ENCODE results near the gene ADCY1.

ADCY1 gene

DNA sequence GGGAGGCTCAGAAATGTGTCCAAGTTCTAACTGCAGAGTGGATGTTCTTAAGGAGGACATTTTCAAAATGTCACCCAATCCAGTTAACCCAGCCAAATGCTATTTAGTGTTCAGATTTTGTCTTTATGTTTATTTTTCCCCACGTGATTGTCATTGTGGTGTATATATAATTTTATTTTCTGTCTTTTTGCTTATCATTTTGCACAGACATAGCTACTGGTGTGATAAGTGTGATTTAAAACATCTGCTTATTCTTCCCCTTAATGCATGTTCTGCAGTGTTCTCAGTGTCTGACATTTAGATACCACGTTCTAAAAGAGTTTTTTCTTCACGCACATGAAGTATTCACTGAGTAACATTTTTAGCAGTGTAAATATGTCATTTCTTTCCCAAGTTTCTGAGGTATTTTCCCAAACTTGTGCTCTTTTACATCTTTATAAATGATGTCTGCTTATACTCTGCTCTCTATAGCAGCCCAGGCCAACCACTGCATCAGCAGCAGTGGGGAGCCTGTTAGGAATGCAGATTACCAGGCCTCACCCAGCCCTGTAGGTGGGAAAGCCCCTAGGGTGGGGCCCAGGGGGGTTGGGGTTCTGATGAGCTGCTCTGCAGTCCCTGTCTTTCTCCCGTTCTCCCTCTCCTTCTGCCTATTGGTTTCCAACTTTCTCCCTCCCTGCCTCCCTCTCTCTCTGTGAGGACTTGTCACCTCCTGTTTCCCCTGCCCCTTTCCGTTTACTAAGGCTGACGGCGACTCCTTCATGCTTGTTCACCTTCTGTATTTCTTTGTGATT, 20.8 kb downstream of the ADCY1 start:
- DNase-seq, result no peak

DNA sequence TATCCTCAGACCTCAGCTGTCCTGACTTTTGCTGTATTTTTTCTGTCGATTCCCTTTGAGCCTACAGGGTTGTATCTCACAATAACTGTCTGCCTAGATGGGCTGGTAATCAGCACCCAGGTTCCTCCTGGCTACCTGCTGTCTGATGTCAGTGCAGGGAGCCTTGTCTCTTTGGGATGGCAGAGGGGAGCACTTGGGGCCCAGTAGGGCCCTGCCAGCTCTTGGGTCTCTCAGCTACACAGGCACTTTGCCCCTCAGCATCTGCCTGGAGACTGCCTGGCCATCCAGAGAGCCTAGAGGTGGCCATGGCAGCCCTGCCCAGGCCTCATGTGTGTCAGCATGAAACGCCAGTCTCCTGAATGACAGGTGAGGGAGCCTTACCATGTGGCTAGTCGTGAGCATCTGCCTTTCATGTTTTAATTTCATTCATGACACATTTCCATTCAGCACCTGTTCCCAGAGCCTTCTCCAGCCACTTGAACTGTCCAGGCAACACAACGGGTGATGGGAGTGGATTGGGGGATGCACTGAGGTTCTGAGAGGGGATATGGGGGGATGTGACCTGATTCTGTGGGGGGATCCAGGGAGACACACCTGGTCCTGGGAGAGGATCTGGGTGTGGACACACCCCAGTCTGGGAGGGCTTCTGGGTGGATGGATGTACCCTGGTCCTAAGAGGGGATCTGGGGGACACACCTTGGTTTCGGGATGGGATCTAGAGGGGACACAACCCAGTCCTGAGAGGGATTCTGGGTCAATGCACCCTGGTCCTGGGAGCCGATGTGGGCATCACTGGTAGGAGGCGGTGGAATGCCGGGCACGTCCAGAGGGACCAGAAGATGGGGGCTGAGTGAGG, 21.9 kb downstream of the ADCY1 start:
- no peak for DNase-seq

DNA sequence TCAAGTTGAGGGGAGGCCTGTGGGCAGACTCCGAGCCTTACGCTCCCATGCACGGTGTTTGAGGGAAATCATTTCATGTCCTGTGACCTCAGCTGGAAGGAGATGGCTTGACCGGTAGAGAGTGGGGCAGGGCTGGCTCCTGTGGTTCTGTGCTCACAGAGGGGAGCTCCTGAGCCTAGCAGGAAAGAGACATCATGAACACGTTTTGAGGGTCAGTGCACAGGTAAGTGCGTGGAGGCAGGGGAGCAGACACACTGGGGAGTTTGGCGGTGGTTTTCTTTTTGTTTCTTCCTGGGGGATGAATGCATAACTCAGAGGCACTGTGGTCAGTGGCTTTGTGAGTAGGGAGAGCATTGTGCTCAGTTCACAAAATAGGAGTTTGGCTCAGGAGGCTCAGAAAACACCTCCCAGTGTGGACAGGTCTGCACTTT, 22.5 kb downstream of the ADCY1 start:
- DNase-seq, result no peak

DNA sequence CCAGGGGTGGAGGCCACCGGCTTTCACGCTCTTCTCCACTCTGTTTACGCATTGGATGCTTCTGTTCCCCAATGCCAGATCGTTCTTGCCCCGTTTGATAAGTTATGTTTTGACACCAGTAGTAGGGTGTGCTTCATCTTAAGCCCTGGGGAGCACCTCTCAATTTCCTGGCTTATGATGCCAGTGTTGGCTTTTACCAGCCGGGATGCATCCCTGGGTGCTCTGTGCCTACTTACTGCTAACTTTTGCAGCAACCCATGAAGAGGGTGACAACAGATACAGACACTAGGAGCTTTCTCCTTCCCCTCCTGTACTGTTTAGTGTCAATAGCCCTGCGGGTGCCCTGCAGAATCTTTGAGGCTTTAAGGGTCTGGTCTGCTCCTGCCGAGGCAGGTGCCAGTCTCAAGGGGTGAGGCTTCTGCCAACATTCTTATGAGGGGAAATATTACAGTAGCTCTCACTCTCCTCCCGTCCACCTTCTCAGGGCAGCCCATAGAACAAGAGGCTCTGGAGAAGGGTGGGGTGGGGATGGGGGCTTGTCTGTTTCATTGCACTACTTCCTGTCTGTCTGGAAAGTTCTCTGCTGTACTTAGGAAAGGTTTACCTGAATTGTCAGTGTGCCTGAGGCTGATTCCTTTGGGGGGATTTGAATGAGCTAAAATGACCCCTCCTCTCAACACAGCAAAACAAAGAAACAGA, 23.3 kb downstream of the ADCY1 start:
- no peak for DNase-seq

DNA sequence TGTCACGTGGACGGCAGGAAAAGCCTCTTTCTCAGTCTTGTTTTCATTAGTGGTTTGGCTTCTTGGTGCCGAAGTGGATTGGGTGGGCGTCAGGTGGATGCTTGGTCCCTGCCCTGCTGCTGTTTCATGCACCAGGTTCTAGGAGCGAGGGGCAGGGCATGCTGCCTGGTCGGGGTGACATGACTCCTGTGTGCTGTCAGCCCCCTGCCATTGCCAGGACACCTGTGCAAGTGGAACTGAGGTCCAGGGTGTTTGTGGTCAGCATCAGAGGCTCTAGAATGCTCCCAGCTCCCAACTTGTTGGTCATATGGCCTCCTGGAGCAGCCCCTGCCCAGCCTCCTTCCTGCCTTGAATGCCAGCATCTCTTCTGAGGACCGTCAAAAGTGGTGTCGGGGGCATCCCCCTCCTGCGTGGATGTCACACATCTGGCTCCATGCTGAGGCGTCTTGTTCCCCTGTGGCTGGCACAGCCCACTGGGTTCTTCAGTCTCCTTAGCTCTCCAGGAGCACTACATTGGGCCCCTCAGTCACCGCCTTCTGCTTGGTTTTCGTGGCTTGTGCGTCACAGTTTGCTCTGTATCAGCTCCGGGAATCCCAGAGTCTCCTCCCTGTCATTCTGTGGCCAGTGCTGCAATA, 24.8 kb downstream of the ADCY1 start:
- DNase-seq, result no peak

DNA sequence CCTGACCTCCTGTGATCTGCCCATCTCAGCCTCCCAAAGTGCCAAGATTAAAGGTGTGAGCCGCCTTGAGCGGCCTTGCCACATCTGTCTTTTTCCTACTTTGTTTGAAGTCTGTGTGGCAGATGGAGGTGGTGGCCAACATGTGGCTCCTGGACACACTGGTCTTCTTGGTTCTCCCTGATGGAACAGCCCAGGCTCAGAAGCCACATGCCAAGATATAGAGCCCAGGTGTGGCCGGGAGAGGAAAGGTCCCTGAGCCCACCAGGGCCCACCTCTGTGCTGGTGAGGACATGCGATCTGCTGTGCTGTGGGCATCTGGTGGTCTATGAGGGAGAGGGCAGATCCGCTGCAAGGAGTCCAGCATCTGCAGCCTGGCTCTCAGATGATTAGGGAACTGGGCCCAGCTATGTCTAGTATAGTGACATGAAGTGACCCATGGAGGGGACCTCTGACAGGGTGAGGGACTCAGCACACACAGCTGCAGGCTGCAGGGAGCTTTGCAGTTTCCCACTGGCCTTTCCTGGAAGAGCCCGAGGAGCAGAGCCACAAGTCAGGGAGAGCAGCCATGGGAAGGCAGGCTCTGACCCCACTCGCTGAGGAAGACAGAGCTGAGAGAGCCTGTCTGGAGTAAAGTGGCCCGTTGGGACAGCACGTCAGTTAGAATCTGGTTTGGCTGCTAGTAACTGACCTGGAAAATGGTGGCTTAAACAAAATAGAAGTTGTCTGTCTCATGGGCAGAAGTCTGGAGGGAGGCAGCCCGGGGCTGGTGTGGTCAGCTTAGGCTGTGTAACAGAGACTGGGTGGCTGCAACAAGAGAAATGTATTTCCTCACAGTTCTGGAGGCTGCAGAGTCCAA, 25.9 kb downstream of the ADCY1 start:
- DNase-seq, result no peak

DNA sequence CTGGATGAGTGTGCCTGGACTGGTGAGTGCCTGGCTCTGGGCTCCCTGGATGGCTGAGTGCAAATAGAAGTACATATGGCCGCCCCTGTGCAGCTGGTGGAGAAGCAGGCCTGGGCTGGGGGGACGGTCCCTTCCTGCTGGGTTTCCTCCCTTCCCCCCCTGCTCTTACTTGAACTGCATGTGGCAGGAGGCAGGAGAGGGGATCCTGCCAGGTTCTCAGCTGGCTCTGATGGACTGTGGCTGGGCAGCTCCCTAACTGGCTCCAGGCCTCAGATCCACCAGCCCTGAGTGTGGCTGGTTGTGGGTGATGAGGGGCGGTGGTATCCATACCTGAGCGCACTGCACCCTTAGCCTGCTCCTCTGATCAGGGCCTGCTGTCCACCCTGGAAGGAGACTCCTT, 26.9 kb downstream of the ADCY1 start:
- no peak for DNase-seq

DNA sequence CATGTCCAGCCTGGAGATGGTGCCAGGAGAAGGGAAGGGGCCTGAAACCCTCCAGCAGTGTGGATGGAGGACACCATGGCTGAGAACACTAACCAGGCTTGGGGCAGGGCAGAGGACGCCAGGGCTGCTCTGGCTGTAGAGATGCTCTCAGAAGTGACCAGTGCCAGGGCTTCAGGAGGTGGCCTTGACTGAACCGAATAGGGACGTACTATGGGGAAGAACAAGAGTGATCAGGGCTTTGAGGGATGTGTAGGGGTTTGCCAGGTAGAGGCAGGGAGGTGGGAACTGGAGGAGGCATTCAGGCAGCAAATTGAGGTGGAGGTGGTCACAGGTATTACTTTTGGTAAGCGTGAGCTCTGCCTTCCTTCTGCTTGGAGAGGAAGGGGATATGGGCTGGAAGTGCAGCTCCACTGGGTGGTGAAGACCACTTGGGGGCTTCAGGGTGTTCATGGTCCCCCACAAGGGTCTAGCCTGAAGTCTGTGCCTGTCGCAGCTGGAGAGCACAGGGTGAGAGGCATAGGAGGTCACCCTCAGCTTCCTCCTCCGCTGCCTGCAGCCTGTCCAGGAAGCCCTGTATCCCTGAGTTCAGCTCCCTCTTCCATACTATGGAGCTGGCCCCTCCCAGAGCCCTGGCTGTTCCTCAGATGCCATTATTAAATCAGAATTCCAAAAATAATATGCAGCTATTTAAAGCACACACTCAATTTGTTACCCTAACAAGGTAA, 27.8 kb downstream of the ADCY1 start:
- DNase-seq, result no peak

DNA sequence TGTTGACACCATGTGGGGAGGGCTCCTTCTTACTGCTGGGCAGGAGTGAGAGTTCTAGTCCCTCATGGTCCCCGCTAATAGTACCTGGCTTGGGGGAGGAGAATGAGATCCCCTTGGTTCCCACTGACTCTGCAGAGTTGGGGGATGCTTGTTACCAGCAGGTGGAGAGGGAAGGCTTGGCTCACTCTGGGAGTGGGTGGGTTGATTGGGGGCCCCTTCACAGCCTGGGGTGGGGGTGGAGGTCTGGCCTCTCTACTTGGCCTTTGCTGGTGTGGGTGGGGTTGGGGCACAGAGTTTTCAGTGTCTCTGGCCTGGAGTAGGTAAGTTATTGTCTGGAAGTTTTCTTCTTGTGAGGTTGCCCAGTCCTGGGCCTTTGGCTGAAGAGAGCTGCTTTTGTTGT, 31.9 kb downstream of the ADCY1 start:
- no peak for DNase-seq

DNA sequence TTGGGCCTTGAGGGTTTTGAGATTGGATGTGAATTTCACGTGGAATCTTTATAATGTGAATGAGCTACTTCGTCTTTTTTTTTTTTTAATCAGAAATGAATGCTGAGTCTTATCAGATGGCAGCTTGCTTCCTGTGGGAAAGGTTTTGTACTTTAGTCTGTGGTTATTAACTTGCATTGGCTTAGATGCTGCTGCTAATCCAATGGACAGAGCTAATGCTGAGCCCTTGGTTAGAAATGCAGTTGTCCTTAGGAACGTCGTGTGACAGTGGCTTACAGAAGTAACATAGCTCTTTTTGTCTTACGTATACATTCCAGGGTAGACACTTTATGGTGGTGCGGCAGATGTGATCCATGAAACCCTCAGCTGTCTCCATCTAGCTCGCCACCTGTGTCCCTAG, 32.8 kb downstream of the ADCY1 start:
- DNase-seq, result no peak

DNA sequence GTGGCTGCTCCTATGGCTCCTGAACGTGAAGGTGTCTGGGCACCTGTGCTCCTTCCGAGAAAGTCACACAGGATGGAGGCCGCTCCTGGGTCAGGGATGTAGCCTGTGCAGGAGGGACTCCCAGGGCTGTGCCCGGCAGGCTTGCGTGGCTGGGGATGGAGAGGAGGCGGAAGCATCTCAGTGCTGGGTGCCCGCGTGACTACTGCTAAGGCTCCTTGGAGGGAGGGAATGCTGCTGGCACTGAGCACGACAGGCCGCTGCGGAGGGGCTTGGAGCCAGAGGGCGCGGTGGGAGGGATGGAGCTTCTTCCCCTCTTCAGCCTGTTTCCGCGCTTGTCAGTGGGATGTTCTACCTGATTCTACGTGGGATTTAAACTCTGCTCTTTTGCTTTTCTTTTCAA, 35.0 kb downstream of the ADCY1 start:
- no peak for DNase-seq

DNA sequence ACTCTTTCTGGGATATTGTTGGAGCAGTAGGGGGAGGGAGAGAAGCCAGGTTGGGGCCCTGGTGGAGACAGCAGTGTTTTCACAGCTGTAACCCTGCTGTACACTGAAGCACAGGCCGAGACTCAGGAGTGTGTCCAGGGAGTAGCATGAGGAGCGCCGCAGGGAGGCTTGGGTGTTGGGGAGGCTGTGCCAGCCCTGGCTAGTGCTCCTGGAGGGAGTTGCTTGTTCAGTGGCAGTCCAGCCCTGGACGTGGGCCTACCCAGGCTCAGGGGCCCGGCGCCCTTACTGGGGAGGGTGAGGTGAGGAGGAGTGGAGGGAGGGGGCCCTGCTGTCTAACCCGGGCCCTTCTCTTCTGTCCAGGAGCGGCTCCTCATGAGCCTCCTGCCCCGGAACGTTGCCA, 35.9 kb downstream of the ADCY1 start:
- DNase-seq, result no peak

DNA sequence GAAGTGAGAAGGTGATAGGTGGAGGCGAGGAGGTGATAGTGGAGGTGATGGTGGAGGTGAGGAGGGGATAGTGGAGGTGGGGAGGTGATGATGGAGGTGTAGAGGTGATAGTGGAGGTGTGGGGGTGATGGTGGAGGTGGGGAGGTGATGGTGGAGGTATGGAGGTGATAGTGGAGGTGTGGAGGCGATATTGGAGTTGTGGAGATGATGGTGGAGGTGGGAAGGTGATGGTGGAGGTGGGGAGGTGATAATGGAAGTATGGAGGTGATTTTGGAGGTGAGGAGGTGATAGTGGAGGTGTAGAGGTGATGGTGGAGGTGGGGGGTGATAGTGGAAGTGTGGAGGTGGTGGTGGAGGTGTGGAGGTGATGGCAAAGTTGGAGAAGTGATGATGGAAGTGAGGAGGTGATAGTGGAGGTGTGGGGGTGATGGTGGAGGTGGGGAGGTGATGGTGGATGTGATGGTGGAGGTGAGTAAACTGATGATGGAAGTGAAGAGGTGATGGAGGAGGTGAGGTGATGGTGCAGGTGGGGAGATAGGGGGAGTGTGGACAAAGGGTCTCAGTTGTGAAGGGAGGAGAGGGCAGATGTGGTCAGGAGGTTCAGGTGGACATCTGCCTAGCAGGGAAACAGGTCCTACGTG, 36.6 kb downstream of the ADCY1 start:
- no peak for DNase-seq

DNA sequence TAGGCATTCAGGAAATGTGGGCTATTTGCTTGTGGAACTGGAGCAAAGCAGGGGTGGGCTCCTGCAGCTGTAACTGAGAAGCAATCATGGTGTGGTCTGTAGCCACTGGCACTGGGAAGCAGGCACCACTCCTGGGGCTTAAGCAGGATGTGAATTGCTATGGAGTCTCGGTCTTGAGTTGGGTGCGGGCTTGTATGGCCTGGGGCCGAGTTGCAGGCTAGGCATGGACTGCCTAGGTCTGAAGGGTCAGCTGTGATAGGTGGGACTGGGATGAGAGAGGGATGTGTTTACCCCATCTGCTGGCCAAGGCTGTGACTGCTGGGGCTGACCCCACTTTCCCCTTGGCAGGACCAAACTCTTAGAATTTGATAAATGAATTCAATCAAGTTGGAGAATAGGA, 43.0 kb downstream of the ADCY1 start:
- DNase-seq, result no peak

DNA sequence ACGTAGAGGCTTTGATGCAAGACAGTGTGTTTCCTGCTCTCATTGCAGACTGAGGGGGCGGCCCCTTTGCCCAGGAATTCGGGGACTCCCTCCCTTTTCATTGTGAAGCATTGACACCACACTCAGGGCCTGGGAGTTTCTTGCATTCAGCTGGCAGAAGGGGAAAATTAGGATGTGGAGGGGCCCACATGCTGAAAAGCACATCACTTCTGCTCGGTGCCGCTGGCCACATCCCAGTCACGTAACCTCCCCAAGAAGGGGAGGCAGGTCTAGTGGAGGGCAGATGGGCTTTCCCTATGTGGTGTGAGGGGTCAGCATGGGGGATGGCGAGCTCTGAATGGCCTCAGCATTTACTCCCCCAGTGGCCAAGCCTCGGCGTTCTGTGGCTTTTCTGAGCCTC, 47.9 kb downstream of the ADCY1 start:
- DNase-seq, result no peak

DNA sequence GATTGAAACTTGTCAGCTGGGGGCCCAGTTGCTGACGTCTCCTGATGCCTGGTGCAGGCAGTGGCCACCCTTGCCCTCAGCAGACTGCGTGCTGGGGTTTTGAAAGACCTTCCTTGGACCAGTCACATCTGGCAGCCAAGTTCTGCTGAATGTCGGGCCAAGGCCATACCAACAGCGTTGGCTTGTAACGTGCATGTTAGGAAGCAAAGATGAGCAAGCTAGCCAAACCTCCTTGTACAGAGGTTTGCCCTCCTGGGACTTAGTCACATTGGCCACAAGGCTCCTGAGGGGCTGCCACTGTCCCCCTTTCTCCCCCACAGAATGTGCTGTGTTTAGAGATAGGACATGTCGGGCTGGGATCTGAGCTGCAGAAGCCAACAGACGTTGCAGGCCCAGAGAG, 49.0 kb downstream of the ADCY1 start:
- no peak for DNase-seq

DNA sequence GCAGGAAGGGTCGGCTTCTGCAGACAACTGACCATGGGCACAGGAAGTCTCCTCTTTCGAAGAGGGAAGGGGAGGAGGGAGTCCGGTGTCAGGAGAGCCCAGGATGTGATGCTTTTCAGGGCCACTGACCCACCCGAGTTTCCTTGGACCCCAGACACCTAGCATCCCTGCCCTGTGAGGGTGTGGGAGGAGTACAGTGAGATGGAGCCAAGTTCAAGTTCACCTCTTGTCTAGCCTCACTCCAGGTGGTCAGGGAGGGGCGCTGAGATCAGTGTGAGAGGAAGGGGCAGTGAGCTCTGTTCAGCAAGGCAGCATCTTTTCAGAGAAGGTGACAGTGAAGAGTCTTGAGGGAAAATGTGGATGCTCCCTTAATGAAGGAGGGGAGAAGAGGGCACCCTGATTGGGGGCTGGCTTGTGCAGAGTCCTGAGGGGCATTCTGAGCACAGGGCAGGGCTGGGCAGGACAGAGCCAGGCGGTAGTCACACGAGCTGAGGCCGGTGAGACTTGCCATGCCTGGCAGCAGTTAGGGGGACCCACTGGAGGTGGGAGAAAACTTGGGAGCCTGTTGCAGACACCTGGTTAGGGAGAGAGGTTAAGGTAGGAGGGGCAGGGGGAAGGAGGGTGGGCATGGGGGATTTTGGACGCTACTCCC, 49.7 kb downstream of the ADCY1 start:
- DNase-seq, result no peak

DNA sequence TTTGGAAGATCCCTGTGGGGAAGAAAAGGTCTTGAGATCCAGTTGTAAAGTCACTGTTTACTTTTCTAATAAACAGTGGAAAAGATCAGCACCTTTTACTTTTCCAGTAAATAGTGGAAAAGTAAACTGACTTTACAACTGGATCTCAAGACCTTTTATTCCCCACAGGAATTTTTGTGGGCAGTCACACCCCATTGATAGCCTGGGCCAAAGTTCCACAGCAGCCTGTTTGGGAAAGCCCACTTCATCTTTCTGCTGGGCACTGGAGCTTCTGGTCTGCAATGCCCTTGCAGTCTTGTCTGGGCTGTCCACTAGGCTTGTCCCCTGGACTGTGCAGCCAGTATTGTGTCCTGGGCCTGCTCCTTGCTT, 50.2 kb downstream of the ADCY1 start:
- no peak for DNase-seq

DNA sequence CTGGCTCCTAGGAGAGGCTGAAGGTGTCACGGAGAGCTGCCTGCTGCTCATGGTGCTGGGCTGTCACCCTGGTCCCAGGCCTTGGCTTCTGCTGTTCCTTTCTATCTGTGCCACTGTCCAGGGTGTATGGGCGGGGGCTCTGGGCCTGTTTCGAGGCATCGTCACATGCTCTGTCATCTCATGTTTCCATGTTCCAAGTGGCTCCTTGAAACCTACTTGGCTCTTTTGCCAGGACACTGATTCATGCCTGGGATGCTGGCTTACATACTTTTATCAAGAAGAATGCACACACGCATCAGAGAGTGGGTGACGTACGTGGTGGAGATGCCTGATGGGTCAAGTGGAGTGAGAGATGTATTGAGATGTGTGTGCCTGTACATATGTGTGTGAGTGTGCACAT, 50.9 kb downstream of the ADCY1 start:
- DNase-seq, result no peak

DNA sequence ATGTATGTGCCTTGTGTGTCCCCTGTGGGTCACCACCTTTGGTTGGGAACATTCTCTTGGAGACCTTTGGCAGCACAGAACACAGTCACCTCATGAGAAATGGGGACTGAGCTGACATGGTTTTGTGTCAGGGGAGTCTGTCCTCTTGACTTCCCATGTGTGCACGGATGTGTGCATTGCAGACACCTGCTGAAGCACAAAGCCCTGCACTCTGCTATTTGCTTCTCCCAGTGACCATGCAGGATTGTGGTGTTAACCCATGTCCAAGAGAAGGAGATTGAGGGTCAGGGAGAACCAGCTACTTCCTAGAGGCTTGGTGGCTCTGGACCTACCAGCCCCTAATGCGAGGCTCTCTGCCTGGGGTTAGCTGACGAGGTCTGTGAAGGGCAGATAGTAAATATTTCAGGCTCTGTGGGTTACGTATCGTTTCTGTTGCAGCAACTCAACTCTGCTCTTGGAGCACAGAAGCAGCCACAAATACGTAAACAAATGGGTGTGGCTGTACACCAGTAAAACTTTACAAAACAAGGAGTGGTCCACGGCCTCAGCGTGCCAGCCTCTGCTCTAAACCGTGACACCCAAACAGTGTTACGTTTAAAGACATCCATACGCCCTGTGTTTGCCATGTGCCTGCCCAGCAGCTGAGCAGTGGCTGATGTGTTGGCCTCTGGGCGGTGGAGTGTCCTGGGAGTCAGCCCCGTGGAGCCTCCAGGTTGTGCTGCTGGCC, 51.7 kb downstream of the ADCY1 start:
- no peak for DNase-seq
